Measurements from ENCODE around the gene ZYG11B. TPM values are rescaled to one million over a fixed set of nuclear protein-coding genes. Genes with fewer than 3 reads are reported as not detected.

Gene ZYG11B
- total and polyA plus RNA-seq, 2 of the 13 experiments (the other 11 are each of a cell fraction or from before 2014, with no cell fraction given), result 6.9 to 17.9 TPM

DNA sequence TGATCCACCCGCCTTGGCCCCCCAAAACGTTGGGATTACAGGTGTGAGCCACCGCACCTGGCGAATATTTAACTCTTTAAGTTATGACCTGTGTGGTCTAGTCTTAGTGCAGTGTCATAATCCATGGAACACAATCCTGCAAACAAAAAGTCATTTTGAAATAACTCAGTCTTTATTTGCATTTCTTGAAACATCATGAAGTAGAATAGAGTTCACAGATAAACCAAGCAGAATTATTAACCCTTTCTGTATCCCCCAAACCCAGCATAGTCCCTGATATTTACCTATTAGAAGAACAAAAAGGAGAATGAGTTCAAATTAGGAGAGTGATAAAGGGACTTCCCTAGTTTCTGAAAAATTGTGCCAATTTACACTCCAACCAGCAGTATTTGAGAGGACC is 19.9 kb downstream of the ZYG11B start (continued):
- TF ChIP-seq, protein P1, sequence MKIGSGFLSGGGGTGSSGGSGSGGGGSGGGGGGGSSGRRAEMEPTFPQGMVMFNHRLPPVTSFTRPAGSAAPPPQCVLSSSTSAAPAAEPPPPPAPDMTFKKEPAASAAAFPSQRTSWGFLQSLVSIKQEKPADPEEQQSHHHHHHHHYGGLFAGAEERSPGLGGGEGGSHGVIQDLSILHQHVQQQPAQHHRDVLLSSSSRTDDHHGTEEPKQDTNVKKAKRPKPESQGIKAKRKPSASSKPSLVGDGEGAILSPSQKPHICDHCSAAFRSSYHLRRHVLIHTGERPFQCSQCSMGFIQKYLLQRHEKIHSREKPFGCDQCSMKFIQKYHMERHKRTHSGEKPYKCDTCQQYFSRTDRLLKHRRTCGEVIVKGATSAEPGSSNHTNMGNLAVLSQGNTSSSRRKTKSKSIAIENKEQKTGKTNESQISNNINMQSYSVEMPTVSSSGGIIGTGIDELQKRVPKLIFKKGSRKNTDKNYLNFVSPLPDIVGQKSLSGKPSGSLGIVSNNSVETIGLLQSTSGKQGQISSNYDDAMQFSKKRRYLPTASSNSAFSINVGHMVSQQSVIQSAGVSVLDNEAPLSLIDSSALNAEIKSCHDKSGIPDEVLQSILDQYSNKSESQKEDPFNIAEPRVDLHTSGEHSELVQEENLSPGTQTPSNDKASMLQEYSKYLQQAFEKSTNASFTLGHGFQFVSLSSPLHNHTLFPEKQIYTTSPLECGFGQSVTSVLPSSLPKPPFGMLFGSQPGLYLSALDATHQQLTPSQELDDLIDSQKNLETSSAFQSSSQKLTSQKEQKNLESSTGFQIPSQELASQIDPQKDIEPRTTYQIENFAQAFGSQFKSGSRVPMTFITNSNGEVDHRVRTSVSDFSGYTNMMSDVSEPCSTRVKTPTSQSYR (CRISPR knock-in tag; IDR thresholded peaks at IDR 0.05; ENCODE audit: borderline replicate concordance), result no peak
- TF ChIP-seq ZNF782 (CRISPR knock-in tag; IDR thresholded peaks at IDR 0.05; ENCODE audit: borderline replicate concordance), result no peak
- no peak for TF ChIP-seq CAMTA2 (CRISPR knock-in tag; IDR thresholded peaks at IDR 0.05; ENCODE audit: borderline replicate concordance)

DNA sequence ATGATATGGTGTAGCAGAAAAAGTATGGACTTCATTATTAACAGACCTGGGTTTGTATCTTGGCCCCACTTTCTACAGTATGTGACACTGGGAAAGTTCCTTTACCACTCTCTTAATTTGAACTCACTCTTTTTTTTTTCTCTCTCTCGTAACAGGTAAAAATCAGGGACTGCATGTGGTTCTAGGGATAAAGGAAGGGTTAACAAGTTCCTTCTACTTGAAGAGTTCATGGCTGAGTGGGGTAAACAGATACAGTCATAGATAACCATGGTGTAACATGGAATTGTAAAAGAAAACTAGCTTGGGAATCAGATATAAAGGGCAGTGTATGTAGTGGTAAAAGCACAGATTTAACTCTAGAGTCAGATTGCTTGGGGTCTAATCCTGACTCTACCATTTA is 21.2 kb downstream of the ZYG11B start:
- Histone ChIP-seq H4K20me1 (ENCODE audit: insufficient read depth, low read length) (no peaks in the 10 kb centered on the region), H3K79me2 (ENCODE audit: insufficient read depth, low read length) (no peaks in the 10 kb centered on the region), H3K9me3 (ENCODE audit: low read length) (no peaks in the 10 kb centered on the region), H2AFZ (ENCODE audit: low read length) (no peak overlapping the region), H3K27me3 (ENCODE audit: control insufficient read depth in 1 of 2, insufficient read depth in 2 of 2, low read length in 2 of 2) (no peaks in the 10 kb centered on the region), H3K4me1 (ENCODE audit: insufficient read depth, low read length) (peaks cover 27% of the 10 kb centered on the region), H3K27ac (ENCODE audit: extremely low read length, insufficient read depth, low read length) (no peak overlapping the region), H3K9ac (ENCODE audit: insufficient read depth, low read depth, low read length) (no peak overlapping the region), H3K4me2 (ENCODE audit: low read depth, low read length) (no peak overlapping the region), H3K36me3 (replicated peaks in 1 of 2; ENCODE audit: control insufficient read depth in 1 of 2, insufficient read depth in 2 of 2, low read length in 2 of 2) (no peaks in the 10 kb centered on the region), H3K4me3 (replicated peaks in 1 of 3; ENCODE audit: insufficient read depth in 1 of 3, low read depth in 2 of 3, low read length in 3 of 3) (no peak overlapping the region)
- DNase-seq (ENCODE audit: low spot score) (no peak), ATAC-seq (no peak), FAIRE-seq (no peak)
- TF ChIP-seq ZNF781 (CRISPR knock-in tag; IDR thresholded peaks at IDR 0.05; ENCODE audit: borderline replicate concordance, not compliant biosample characterization), result no peak
- TF ChIP-seq PHF21A (CRISPR knock-in tag; IDR thresholded peaks at IDR 0.05), result no peak
- peak; percentile 81 for TF ChIP-seq ZNF652 (CRISPR knock-in tag; IDR thresholded peaks at IDR 0.05; ENCODE audit: borderline replicate concordance, low read depth)
- no TSS peak for BruUV-seq (replicated peaks)
- 96% methylated on average over 1 of the region's 1 CpG for WGBS (ENCODE audit: low lambda C conversion rate)
- POLR2A ChIA-PET, result no interaction called here
- in situ Hi-C loops (cut with HindIII; ENCODE audit: extremely low pct_ligation_motif_present, low pct_unique_long_range_greater_than_20kb), result no loop called here
- intact Hi-C loops (cut with micrococcal nuclease; ENCODE audit: unreplicated experiment), result no loop called here
- CTCF ChIA-PET (ENCODE audit: low intra/inter-chr PET ratio, low total read pairs), result interaction anchor here (1.4 kb wide), 1 partner anchor 47 kb away, joined by 5 read pairs; no protein-coding TSS in a partner anchor

All from HepG2 (cell line).